Peyer's patch (tissue), 4 donors: ENCODE data around the gene PSEN1.

Experiments used
- CTCF ChIP-seq, 6 experiments: fragments of 450-650 bp in 4 of 6; fragments of 200-600 bp in 2 of 6; sonication (generic) in 1 of 6; IDR thresholded peaks; one replicate each; pipeline ENCODE4 v1.5.1; 2017 to 2019; ENCODE audit warnings: antibody characterized with exemption in 6 of 6, mild to moderate bottlenecking in 3 of 6, moderate library complexity in 1 of 6
- POLR2A ChIP-seq, 2 donors: fragments of 450-650 bp; IDR thresholded peaks; one replicate each; pipeline ENCODE4 v1.5.1; 2017; ENCODE audit warnings: antibody characterized with exemption in 2 of 2, mild to moderate bottlenecking in 2 of 2, moderate library complexity in 2 of 2

- TF ChIP-seq CTCF (IDR thresholded peaks at IDR 0.05) (no peak), POLR2A (IDR thresholded peaks at IDR 0.05) (no peak)
Observed at GRCh38 chr14:73172500-73172899, 36.2 kb downstream of the PSEN1 start.
